Measurements from ENCODE around the gene HSPA6.
"Not testable (repeated sequence)": the region's sequence is repeated elsewhere in the genome, so short reads cannot be mapped to it uniquely, and the experiment has no call there.

HSPA6 gene

GRCh38 chr1:161503394-161503748, 21.0 kb upstream of the HSPA6 start:
- DNase-seq (ENCODE audit: low spot score): no peak

- no peak for DNase-seq (ENCODE audit: low spot score)
Observed at GRCh38 chr1:161505686-161506085, 18.7 kb upstream of the HSPA6 start.

DNA sequence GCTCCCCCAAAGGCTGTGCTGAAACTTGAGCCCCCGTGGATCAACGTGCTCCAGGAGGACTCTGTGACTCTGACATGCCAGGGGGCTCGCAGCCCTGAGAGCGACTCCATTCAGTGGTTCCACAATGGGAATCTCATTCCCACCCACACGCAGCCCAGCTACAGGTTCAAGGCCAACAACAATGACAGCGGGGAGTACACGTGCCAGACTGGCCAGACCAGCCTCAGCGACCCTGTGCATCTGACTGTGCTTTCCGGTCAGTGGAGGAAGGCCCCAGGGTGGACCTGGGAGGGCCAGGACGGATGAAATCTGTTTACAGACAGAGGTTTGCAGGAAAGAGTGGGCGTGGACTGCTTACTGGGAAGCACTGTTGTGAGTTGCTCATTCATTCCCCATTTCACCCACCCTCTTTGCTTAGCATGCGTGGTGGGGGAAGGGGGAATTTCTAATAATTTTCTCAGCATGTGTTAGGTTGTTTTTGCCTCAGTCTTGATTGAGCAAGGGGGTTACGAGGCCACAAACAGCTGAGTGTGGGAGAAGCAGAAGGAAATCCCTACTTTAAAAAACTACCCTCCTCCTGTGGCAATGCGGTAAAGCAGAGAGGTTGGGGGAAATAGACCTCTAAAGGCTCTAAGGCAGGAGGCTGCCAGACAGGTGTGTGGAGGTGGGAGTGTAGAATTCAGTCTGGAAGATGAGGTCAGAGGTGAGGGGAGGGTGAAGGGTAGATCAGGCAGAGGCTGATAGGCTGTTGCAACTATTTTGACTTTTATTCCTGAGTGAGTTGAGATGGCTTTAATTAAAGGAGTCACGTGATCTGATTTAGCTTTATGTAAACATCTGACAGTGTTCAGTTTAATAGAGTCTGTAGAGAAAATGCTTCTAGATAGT, 17.8 kb upstream of the HSPA6 start:
- peak; percentile 26 for DNase-seq (ENCODE audit: low spot score)

GRCh38 chr1:161510477-161510876, 13.9 kb upstream of the HSPA6 start:
- DNase-seq (ENCODE audit: low spot score): no peak

- DNase-seq (ENCODE audit: low spot score): peak; percentile 60
Observed at GRCh38 chr1:161511018-161511755, 13.2 kb upstream of the HSPA6 start.

DNA sequence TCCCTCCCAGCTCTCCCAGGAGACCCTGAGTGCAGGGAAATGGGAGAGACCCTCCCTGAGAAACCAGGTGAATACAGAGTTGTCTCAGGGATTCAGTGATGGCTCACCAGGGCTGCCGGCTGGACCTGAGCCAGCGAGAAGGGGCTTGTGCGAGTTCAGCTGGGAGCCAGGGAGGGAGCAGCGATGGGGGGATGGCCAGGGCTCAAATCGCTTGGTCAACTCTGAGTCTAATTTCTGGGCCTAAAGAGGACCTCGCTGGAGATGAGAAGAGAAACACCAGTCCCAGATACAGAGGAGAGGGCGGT, 12.6 kb upstream of the HSPA6 start:
- no peak for DNase-seq (ENCODE audit: low spot score)

- DNase-seq (ENCODE audit: low spot score): not testable (repeated sequence)
Observed at GRCh38 chr1:161512636-161513447, 11.5 kb upstream of the HSPA6 start.

DNA sequence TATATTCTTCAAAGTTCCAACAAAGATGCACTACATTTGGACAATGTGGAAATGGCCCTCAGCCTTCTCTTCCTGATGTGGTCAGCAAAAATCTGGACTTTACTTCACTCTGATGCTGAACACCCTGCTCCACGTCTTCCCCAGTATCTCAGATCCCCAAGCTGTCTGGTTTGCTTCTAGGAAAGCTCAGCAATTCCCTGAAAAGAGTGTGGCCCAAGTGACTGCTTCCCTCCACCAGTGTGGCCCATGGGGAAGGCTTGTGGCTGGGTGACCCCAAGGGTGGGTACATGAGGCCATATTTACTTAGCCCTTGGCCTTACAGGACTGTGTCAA, 10.9 kb upstream of the HSPA6 start:
- not testable (repeated sequence) for DNase-seq (ENCODE audit: low spot score)

- not testable (repeated sequence) for DNase-seq (ENCODE audit: low spot score)
Observed at GRCh38 chr1:161513953-161514352, 10.4 kb upstream of the HSPA6 start.

DNA sequence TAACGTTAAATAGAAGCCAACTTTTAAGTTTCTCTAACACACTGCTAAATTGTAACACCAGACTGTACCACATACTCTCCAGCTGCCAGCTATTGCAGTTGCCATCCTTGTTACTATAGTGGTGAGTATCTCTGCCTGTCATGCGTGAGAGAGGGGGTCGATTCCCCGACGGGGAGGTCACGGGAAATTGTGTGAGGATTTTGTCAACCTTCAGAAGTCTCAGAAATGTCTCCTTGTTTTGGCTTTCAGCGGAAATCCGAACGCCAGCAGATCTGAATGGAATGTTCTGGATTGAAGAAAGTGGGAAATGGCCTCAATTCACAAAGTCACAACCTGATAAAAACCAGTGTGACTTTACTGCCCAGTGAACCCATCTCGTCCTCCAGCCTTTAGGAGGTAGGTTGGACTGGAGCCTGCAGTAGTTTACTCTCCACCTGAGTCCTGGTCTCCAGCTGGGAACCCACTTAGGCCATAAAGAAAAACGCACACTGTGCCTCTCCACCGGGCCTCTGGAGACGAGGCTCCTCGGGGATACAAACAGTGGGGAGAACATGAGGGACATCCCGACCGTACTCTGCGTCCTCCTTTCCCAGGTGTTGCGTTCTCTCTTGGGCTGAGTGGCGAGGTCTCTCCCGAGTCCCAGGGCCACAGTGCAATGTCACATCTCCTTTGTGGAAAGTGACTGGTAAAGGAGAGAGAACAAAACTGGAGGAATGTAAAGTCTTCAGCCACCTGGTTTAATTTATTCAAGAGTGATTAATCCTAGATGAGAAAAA, 1.1 kb upstream of the HSPA6 start:
- DNase-seq (ENCODE audit: low spot score): not testable (repeated sequence)

DNA sequence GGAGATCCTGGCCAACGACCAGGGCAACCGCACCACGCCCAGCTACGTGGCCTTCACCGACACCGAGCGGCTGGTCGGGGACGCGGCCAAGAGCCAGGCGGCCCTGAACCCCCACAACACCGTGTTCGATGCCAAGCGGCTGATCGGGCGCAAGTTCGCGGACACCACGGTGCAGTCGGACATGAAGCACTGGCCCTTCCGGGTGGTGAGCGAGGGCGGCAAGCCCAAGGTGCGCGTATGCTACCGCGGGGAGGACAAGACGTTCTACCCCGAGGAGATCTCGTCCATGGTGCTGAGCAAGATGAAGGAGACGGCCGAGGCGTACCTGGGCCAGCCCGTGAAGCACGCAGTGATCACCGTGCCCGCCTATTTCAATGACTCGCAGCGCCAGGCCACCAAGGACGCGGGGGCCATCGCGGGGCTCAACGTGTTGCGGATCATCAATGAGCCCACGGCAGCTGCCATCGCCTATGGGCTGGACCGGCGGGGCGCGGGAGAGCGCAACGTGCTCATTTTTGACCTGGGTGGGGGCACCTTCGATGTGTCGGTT, 477 bp downstream of the HSPA6 start:
- DNase-seq (ENCODE audit: low spot score): not testable (repeated sequence)

GRCh38 chr1:161525321-161525720, 981 bp downstream of the HSPA6 start:
- not testable (repeated sequence) for DNase-seq (ENCODE audit: low spot score)

DNA sequence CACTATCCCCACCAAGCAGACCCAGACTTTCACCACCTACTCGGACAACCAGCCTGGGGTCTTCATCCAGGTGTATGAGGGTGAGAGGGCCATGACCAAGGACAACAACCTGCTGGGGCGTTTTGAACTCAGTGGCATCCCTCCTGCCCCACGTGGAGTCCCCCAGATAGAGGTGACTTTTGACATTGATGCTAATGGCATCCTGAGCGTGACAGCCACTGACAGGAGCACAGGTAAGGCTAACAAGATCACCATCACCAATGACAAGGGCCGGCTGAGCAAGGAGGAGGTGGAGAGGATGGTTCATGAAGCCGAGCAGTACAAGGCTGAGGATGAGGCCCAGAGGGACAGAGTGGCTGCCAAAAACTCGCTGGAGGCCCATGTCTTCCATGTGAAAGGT, 1.6 kb downstream of the HSPA6 start:
- DNase-seq (ENCODE audit: low spot score): not testable (repeated sequence)

GRCh38 chr1:161528550-161528949, 4.2 kb downstream of the HSPA6 start:
- not testable (repeated sequence) for DNase-seq (ENCODE audit: low spot score)

GRCh38 chr1:161529463-161530104, 5.2 kb downstream of the HSPA6 start:
- DNase-seq (ENCODE audit: low spot score): not testable (repeated sequence)

DNA sequence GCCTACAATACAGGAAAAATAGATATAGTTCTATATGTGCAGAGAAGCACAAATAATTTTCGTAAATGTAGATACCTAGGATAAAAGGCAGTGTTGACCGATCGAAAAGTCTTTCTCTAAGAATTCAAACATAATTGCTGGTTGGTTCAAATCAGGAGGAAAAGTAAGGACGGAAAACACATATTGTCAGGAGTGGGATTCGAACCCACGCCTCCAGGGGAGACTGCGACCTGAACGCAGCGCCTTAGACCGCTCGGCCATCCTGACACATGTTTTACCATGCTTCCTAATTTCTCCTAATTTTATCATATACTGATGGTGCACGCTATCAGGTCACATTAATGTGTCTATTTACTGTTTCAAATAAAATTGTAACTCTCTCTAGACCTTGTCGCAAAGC, 5.8 kb downstream of the HSPA6 start:
- peak; percentile 77 for DNase-seq (ENCODE audit: low spot score)

GRCh38 chr1:161530671-161531641, 6.6 kb downstream of the HSPA6 start:
- DNase-seq (ENCODE audit: low spot score): peak; percentile 82

DNA sequence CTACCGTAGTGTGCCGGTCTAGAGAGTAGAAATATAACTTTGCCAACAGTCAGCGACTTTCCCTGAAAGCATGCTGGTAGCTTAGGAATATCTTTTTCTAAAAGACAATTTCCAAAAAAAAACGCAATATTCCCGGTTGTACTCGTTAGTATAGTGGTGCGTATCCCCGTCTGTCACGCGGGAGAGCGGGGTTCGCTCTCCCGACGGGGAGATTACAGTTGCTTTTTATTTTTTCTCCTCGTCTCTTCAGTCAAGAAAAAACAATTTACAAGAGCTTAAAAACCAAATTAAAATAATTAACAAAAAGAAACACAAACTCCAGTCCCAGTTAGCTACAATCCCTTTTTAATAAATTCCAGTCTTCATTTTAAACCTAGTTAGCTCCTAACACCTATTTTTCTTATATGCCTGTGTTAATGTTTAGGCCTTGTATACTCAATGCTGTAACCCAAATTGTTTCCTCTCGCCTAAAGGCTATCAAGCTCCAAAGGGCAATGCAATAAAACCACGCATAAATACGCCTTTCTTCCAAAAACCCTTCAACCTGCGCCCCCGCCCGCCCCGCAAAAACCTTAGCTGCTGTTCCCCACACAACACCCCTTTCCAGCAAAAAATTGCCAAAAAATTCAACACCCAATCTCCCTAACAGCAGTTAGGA, 7.8 kb downstream of the HSPA6 start:
- DNase-seq (ENCODE audit: low spot score): no peak

Data from Ammon's horn (tissue), 1 donor.